ENCODE results near the gene CEBPZ.

DNA sequence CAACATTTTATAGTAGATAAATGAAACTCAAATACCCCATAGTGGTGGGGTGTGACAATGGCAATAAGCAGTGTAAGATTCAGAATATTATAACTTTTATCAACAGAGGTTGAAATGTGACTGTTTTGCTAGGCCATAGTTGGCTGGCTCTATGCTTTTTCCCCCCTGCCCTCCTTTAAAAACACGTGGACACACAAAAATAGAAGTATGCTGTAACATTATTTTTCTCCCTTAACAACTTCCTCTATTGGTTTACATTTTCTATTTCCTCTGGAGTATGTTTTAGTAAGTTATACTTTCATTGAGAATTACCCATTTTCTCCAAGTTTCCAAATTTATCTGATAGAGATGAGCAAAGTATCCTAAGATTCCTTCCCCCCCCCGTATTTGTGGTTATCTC is 31.1 kb upstream of the CEBPZ start:
- no peak for TF ChIP-seq POLR2AphosphoS5 (IDR thresholded peaks at IDR 0.05; ENCODE audit: low read depth, low read length)
- TF ChIP-seq, protein P1, sequence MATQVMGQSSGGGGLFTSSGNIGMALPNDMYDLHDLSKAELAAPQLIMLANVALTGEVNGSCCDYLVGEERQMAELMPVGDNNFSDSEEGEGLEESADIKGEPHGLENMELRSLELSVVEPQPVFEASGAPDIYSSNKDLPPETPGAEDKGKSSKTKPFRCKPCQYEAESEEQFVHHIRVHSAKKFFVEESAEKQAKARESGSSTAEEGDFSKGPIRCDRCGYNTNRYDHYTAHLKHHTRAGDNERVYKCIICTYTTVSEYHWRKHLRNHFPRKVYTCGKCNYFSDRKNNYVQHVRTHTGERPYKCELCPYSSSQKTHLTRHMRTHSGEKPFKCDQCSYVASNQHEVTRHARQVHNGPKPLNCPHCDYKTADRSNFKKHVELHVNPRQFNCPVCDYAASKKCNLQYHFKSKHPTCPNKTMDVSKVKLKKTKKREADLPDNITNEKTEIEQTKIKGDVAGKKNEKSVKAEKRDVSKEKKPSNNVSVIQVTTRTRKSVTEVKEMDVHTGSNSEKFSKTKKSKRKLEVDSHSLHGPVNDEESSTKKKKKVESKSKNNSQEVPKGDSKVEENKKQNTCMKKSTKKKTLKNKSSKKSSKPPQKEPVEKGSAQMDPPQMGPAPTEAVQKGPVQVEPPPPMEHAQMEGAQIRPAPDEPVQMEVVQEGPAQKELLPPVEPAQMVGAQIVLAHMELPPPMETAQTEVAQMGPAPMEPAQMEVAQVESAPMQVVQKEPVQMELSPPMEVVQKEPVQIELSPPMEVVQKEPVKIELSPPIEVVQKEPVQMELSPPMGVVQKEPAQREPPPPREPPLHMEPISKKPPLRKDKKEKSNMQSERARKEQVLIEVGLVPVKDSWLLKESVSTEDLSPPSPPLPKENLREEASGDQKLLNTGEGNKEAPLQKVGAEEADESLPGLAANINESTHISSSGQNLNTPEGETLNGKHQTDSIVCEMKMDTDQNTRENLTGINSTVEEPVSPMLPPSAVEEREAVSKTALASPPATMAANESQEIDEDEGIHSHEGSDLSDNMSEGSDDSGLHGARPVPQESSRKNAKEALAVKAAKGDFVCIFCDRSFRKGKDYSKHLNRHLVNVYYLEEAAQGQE (IDR thresholded peaks at IDR 0.05; ENCODE audit: insufficient read depth in 1 of 2, low read depth in 2 of 2, low read length in 2 of 2) = no peak
- no peak for TF ChIP-seq SIN3A (IDR thresholded peaks at IDR 0.05; ENCODE audit: borderline replicate concordance, insufficient read depth, low read length)
- TF ChIP-seq FOXP2 (optimal IDR thresholded peaks at IDR 0.05; ENCODE audit: borderline replicate concordance, extremely low read depth, extremely low read length, insufficient read depth) = no peak

Measured in PFSK-1 (cell line).